ENCODE data around the gene ZNF112.
"Not testable (repeated sequence)": the region's sequence is repeated elsewhere in the genome, so short reads cannot be mapped to it uniquely, and the experiment has no call there.

Gene ZNF112

GRCh38 chr19:44356383-44357111 is at the start of gene ZNF112:
TSS of gene ZNF112 (minus strand) at chr19:44356680. CDS start at chr19:44340539, 16,141 bp downstream.
- no peak for DNase-seq (ENCODE audit: low read depth, low spot score)

GRCh38 chr19:44401139-44402115 is 44.9 kb upstream of the ZNF112 start, which contains the start of gene ZNF285:
TSS of gene ZNF285 (minus strand) at chr19:44401608. CDS start at chr19:44397213, 4,395 bp downstream.
- peak; percentile 28 for DNase-seq (ENCODE audit: low read depth, low spot score)

GRCh38 chr19:44389268-44389667 is 32.8 kb upstream of the ZNF112 start:
- not testable (repeated sequence) for DNase-seq (ENCODE audit: low read depth, low spot score)

- no peak for DNase-seq (ENCODE audit: low read depth, low spot score)
These were observed 18.3 kb upstream of the ZNF112 start for GRCh38 chr19:44374789-44375188.

- no peak for DNase-seq (ENCODE audit: low read depth, low spot score)
These were observed 15.5 kb upstream of the ZNF112 start for GRCh38 chr19:44371815-44372480.

GRCh38 chr19:44367024-44367423 is 10.5 kb upstream of the ZNF112 start:
- no peak for DNase-seq (ENCODE audit: low read depth, low spot score)

- DNase-seq (ENCODE audit: low read depth, low spot score): no peak
These were observed 9.9 kb downstream of the ZNF112 start for GRCh38 chr19:44346556-44346955.

GRCh38 chr19:44345959-44346358 is 10.5 kb downstream of the ZNF112 start:
- no peak for DNase-seq (ENCODE audit: low read depth, low spot score)

GRCh38 chr19:44344255-44344654 is 12.2 kb downstream of the ZNF112 start:
- no peak for DNase-seq (ENCODE audit: low read depth, low spot score)

- DNase-seq (ENCODE audit: low read depth, low spot score): no peak
These were observed 14.7 kb downstream of the ZNF112 start for GRCh38 chr19:44341794-44342193.

- DNase-seq (ENCODE audit: low read depth, low spot score): not testable (repeated sequence)
These were observed 21.8 kb downstream of the ZNF112 start for GRCh38 chr19:44334639-44335038.

- no peak for DNase-seq (ENCODE audit: low read depth, low spot score)
These were observed 24.3 kb downstream of the ZNF112 start for GRCh38 chr19:44332145-44332544.

GRCh38 chr19:44315883-44316282 is 40.6 kb downstream of the ZNF112 start:
- no peak for DNase-seq (ENCODE audit: low read depth, low spot score)

GRCh38 chr19:44313231-44313630 is 43.2 kb downstream of the ZNF112 start:
- no peak for DNase-seq (ENCODE audit: low read depth, low spot score)

GRCh38 chr19:44308011-44308410 is 48.5 kb downstream of the ZNF112 start:
- no peak for DNase-seq (ENCODE audit: low read depth, low spot score)

- DNase-seq (ENCODE audit: low read depth, low spot score): no peak
These were observed 50.2 kb downstream of the ZNF112 start for GRCh38 chr19:44306283-44306682.

GRCh38 chr19:44305457-44305856 is 51.0 kb downstream of the ZNF112 start:
- no peak for DNase-seq (ENCODE audit: low read depth, low spot score)

GRCh38 chr19:44304659-44305193 is 51.8 kb downstream of the ZNF112 start, which contains the start of gene ZNF235:
TSS of gene ZNF235 (minus strand) at chr19:44305025. CDS start at chr19:44303404, 1,621 bp downstream.
- peak; percentile 48 for DNase-seq (ENCODE audit: low read depth, low spot score)

- no peak for DNase-seq (ENCODE audit: low read depth, low spot score)
These were observed 52.4 kb downstream of the ZNF112 start for GRCh38 chr19:44303976-44304568.

- DNase-seq (ENCODE audit: low read depth, low spot score): no peak
These were observed 53.2 kb downstream of the ZNF112 start for GRCh38 chr19:44303320-44303719.

- DNase-seq (ENCODE audit: low read depth, low spot score): no peak
These were observed 71.5 kb downstream of the ZNF112 start for GRCh38 chr19:44284968-44285367.
